K562 (cell line): Measurements from ENCODE around the gene CPED1. TPM values are rescaled to one million over a fixed set of nuclear protein-coding genes. Genes with fewer than 3 reads are reported as not detected.

Experiments used
- BMI1 ChIP-seq: fragments of 150-350 bp; IDR thresholded peaks from 2 replicates; pipeline ENCODE4 v1.6.1; 2014; ENCODE audit warnings: low read length
- CEBPB ChIP-seq: fragments of 450-650 bp; IDR thresholded peaks from 2 replicates; pipeline ENCODE4 v1.6.1; 2016; ENCODE audit warnings: missing genetic modification characterization, missing compliant biosample characterization
- CSDE1 ChIP-seq, 2 experiments: fragments of 450-650 bp; IDR thresholded peaks; 2 replicates each; pipeline ENCODE4 v1.6.1; 2016; ENCODE audit warnings: mild to moderate bottlenecking in 1 of 2
- FIP1L1 ChIP-seq: fragments of 200-400 bp; formaldehyde crosslinking; IDR thresholded peaks from 2 replicates; pipeline ENCODE4 v1.6.1; 2018; ENCODE audit warnings: mild to moderate bottlenecking, low read depth, low read length; ENCODE audit not compliant: poor library complexity, severe bottlenecking
- HOMEZ ChIP-seq: fragments of 250-450 bp; sonication (Bioruptor Pico); IDR thresholded peaks from 2 replicates; pipeline ENCODE4 v1.4.0; 2020; ENCODE audit warnings: mild to moderate bottlenecking, moderate library complexity
- LARP7 ChIP-seq: fragments of 450-650 bp; IDR thresholded peaks from 2 replicates; pipeline ENCODE4 v1.6.1; 2016
- MAZ ChIP-seq, 2 experiments: fragments of 450-650 bp in 1 of 2; sonication (generic) in 1 of 2; formaldehyde crosslinking; IDR thresholded peaks in 1 of 2; conservative IDR thresholded peaks in 1 of 2; 2 replicates each; pipeline versions ENCODE4 v1.4.0 to v1.5.0; 2020; ENCODE audit warnings: mild to moderate bottlenecking in 1 of 2, missing genetic modification reagents in 1 of 2
- MLLT1 ChIP-seq, 2 experiments: fragments of 450-650 bp; IDR thresholded peaks; 2 replicates each; pipeline ENCODE4 v1.6.1; 2016
- MTA1 ChIP-seq: fragments of 450-650 bp; IDR thresholded peaks from 2 replicates; pipeline ENCODE4 v1.6.1; 2017; ENCODE audit warnings: borderline replicate concordance
- NBN ChIP-seq: fragments of 450-650 bp; IDR thresholded peaks from 2 replicates; pipeline ENCODE4 v1.6.1; 2016; ENCODE audit warnings: low read depth, mild to moderate bottlenecking
- NR3C1 ChIP-seq: sonication (generic); formaldehyde crosslinking; IDR thresholded peaks from 2 replicates; pipeline ENCODE4 v1.8.1; 2022; ENCODE audit warnings: missing genetic modification reagents
- PRMT5 ChIP-seq: sonication (generic); formaldehyde crosslinking; IDR thresholded peaks from 2 replicates; pipeline ENCODE4 v1.5.0; 2020; ENCODE audit warnings: missing genetic modification reagents
- RBFOX2 ChIP-seq: fragments of 200-400 bp; formaldehyde crosslinking; IDR thresholded peaks from 2 replicates; pipeline ENCODE4 v1.6.1; 2017; ENCODE audit warnings: low read depth, mild to moderate bottlenecking, low read length, moderate library complexity
- SMC3 ChIP-seq: conservative IDR thresholded peaks from 2 replicates; pipeline ENCODE4 v1.6.1; 2011; ENCODE audit warnings: low read depth, low read length, improper control_type of control experiment; ENCODE audit not compliant: insufficient read depth
- STAT5A ChIP-seq: IDR thresholded peaks from 2 replicates; pipeline ENCODE4 v1.6.1; 2012; ENCODE audit warnings: low read length, inconsistent platforms, borderline replicate concordance
- TCF7L2 ChIP-seq: fragments of 150-350 bp; IDR thresholded peaks from 2 replicates; pipeline ENCODE4 v1.6.1; 2016; ENCODE audit warnings: low read depth, mild to moderate bottlenecking, low read length, moderate library complexity
- ZKSCAN8 ChIP-seq: fragments of 200-800 bp; sonication (Bioruptor generic); IDR thresholded peaks from 2 replicates; pipeline ENCODE4 v1.6.1; 2016; ENCODE audit warnings: missing genetic modification characterization, missing compliant biosample characterization
- polyA plus RNA-seq, 8 experiments: library from polyadenylated mRNA; depleted of rRNA in 4 of 8; stranded (reverse) in 5 of 8; unstranded in 3 of 8; fragments of >200 nt; fragmentation: Nextera tagmentation in 2 of 8; fragmentation: Illumina TruSeq in 1 of 8; extraction: Ambion mirVana in 2 of 8; extraction: Trizol in 1 of 8; gene quantifications; 2 replicates each; pipeline versions ENCODE4 v1.2.1 to v1.2.3, GENCODE V29; 2011 to 2014; ENCODE audit warnings: inconsistent platforms in 1 of 8, missing spikeins in 1 of 8
- total RNA-seq, 7 experiments: library from RNA; depleted of rRNA in 6 of 7; stranded (reverse); fragments of >200 nt in 6 of 7; fragmentation: Illumina TruSeq in 2 of 7; extraction: Trizol in 2 of 7; gene quantifications; 2 replicates each; pipeline versions ENCODE4 v1.2.1 to v1.2.3, GENCODE V29; 2011 to 2021; ENCODE audit warnings: low replicate concordance in 1 of 7
- TF ChIP-seq, protein P1 (sequence below), 2 experiments: fragments of 200-800 bp in 1 of 2; sonication (Bioruptor generic) in 1 of 2; sonication (generic) in 1 of 2; formaldehyde crosslinking in 1 of 2; IDR thresholded peaks in 1 of 2; conservative IDR thresholded peaks in 1 of 2; 2 replicates each; pipeline versions ENCODE4 v1.5.0 to v1.6.1; 2016 to 2020; ENCODE audit warnings: missing compliant biosample characterization in 1 of 2, missing genetic modification characterization in 1 of 2, missing genetic modification reagents in 1 of 2
- TF ChIP-seq, protein P2 (sequence below): fragments of 450-650 bp; formaldehyde crosslinking; IDR thresholded peaks from 2 replicates; pipeline ENCODE4 v1.4.0; 2020; ENCODE audit warnings: mild to moderate bottlenecking, moderate library complexity
- TF ChIP-seq, protein P3 (sequence below): IDR thresholded peaks from 2 replicates; pipeline ENCODE4 v1.6.1; 2012; ENCODE audit warnings: low read depth, low read length, improper control_type of control experiment, borderline replicate concordance

CPED1 gene
- total and polyA plus RNA-seq, 9 of the 15 experiments (the other 6 are each of a cell fraction or from before 2014, with no cell fraction given): 195 to 393 (median 290) TPM

DNA sequence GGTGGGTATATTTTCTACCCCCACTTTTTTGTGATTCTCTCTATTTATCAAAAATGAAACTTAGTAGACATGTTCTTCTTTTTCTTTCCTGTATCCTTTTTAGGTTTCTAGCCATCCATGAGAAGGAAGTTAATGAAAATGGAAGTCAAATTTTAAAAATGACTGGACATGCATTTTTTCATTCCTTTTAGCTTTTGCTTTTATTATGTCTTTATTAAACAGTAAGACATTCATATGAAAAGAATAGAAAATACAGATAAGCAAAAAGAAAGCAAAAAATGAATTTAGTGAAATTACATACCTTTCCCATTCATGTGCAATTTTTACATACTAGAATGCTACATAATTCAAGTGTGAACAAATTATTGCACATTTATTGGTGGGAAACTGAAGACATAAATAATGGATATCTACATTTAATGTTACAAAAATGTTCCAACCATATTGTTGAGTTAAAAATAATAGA, 88.7 kb downstream of the CPED1 start (continued):
- TF ChIP-seq, protein P1, sequence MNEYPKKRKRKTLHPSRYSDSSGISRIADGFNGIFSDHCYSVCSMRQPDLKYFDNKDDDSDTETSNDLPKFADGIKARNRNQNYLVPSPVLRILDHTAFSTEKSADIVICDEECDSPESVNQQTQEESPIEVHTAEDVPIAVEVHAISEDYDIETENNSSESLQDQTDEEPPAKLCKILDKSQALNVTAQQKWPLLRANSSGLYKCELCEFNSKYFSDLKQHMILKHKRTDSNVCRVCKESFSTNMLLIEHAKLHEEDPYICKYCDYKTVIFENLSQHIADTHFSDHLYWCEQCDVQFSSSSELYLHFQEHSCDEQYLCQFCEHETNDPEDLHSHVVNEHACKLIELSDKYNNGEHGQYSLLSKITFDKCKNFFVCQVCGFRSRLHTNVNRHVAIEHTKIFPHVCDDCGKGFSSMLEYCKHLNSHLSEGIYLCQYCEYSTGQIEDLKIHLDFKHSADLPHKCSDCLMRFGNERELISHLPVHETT (CRISPR knock-in tag; conservative IDR thresholded peaks at IDR 0.05 in 1 of 2, IDR thresholded peaks at IDR 0.05 in 1 of 2): peak in 1 of 2 experiments; percentile 7; a peak in 1 of 4 replicates
- TF ChIP-seq TCF7L2: no peak
- peak; percentile 94 to 96 for TF ChIP-seq MLLT1 (IDR thresholded peaks at IDR 0.05)
- TF ChIP-seq MAZ (CRISPR knock-in tag; conservative IDR thresholded peaks at IDR 0.05 in 1 of 2, IDR thresholded peaks at IDR 0.05 in 1 of 2): 0 out of 4 replicates have a peak, but pooled peaks of 1 of the 2 experiments have one; percentile 7
- TF ChIP-seq ZKSCAN8 (CRISPR knock-in tag): 0 out of 2 replicates have a peak, but pooled peaks have one; percentile 31
- 0 out of 4 replicates have a peak, but pooled peaks of 1 of the 2 experiments have one; percentile 21 for TF ChIP-seq CSDE1 (IDR thresholded peaks at IDR 0.05)
- peak; percentile 28; the same call in 1 of the 2 replicates for TF ChIP-seq NBN
- peak; percentile 89; the same call in 1 of the 2 replicates for TF ChIP-seq LARP7
- TF ChIP-seq SMC3: no peak
- TF ChIP-seq STAT5A: no peak
- no peak for TF ChIP-seq CEBPB (tag)
- TF ChIP-seq NR3C1: no peak
- TF ChIP-seq, protein P2, sequence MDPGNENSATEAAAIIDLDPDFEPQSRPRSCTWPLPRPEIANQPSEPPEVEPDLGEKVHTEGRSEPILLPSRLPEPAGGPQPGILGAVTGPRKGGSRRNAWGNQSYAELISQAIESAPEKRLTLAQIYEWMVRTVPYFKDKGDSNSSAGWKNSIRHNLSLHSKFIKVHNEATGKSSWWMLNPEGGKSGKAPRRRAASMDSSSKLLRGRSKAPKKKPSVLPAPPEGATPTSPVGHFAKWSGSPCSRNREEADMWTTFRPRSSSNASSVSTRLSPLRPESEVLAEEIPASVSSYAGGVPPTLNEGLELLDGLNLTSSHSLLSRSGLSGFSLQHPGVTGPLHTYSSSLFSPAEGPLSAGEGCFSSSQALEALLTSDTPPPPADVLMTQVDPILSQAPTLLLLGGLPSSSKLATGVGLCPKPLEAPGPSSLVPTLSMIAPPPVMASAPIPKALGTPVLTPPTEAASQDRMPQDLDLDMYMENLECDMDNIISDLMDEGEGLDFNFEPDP (CRISPR knock-in tag): no peak
- TF ChIP-seq MTA1: no peak
- no peak for TF ChIP-seq HOMEZ (CRISPR knock-in tag)
- TF ChIP-seq, protein P3, sequence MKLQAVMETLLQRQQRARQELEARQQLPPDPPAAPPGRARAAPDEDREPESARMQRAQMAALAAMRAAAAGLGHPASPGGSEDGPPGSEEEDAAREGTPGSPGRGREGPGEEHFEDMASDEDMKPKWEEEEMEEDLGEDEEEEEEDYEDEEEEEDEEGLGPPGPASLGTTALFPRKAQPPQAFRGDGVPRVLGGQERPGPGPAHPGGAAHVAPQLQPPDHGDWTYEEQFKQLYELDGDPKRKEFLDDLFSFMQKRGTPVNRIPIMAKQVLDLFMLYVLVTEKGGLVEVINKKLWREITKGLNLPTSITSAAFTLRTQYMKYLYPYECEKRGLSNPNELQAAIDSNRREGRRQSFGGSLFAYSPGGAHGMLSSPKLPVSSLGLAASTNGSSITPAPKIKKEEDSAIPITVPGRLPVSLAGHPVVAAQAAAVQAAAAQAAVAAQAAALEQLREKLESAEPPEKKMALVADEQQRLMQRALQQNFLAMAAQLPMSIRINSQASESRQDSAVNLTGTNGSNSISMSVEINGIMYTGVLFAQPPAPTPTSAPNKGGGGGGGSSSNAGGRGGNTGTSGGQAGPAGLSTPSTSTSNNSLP: peak; percentile 5; the same call in 1 of the 2 replicates
- TF ChIP-seq BMI1: no peak
- TF ChIP-seq FIP1L1: no peak
- TF ChIP-seq PRMT5 (CRISPR knock-in tag): no peak
- TF ChIP-seq RBFOX2: peak; percentile 55
